NCI-H1436 (cell line): ENCODE measurements around the gene MAN2A1.

ENCODE experiments used
- DNase-seq: peaks from one replicate; lab custom pipeline; 2025; lab: John Stamatoyannopoulos, UW

Gene MAN2A1

GRCh38 chr5:109707531-109707930 lies 17.8 kb downstream of the MAN2A1 start:
- no peak for DNase-seq

- DNase-seq: no peak
Observed at GRCh38 chr5:109708813-109709212, 19.1 kb downstream of the MAN2A1 start.

- no peak for DNase-seq
Observed at GRCh38 chr5:109709225-109709624, 19.5 kb downstream of the MAN2A1 start.

- no peak for DNase-seq
Observed at GRCh38 chr5:109711673-109712072, 21.9 kb downstream of the MAN2A1 start.

GRCh38 chr5:109713453-109713852 lies 23.7 kb downstream of the MAN2A1 start:
- no peak for DNase-seq

- DNase-seq: no peak
Observed at GRCh38 chr5:109714592-109714991, 24.9 kb downstream of the MAN2A1 start.

GRCh38 chr5:109718216-109718615 lies 28.5 kb downstream of the MAN2A1 start:
- DNase-seq: no peak

GRCh38 chr5:109718632-109719031 lies 28.9 kb downstream of the MAN2A1 start:
- no peak for DNase-seq

GRCh38 chr5:109719978-109720377 lies 30.3 kb downstream of the MAN2A1 start:
- no peak for DNase-seq

- DNase-seq: peak; percentile 78
Observed at GRCh38 chr5:109721741-109722140, 32.0 kb downstream of the MAN2A1 start.

GRCh38 chr5:109723606-109724005 lies 33.9 kb downstream of the MAN2A1 start:
- DNase-seq: no peak

GRCh38 chr5:109725135-109725534 lies 35.4 kb downstream of the MAN2A1 start:
- no peak for DNase-seq

GRCh38 chr5:109739741-109740728 lies 50.3 kb downstream of the MAN2A1 start:
- DNase-seq: no peak

- no peak for DNase-seq
Observed at GRCh38 chr5:109740966-109741365, 51.2 kb downstream of the MAN2A1 start.

GRCh38 chr5:109741390-109741789 lies 51.7 kb downstream of the MAN2A1 start:
- DNase-seq: no peak

- no peak for DNase-seq
Observed at GRCh38 chr5:109743041-109743531, 53.4 kb downstream of the MAN2A1 start.

- DNase-seq: no peak
Observed at GRCh38 chr5:109743770-109744212, 54.1 kb downstream of the MAN2A1 start.

GRCh38 chr5:109744261-109744660 lies 54.5 kb downstream of the MAN2A1 start:
- DNase-seq: no peak

GRCh38 chr5:109748546-109748945 lies 58.8 kb downstream of the MAN2A1 start:
- no peak for DNase-seq

- DNase-seq: no peak
Observed at GRCh38 chr5:109750463-109750862, 60.7 kb downstream of the MAN2A1 start.

- no peak for DNase-seq
Observed at GRCh38 chr5:109753279-109753678, 63.6 kb downstream of the MAN2A1 start.

- DNase-seq: no peak
Observed at GRCh38 chr5:109754319-109754718, 64.6 kb downstream of the MAN2A1 start.

GRCh38 chr5:109755761-109756160 lies 66.0 kb downstream of the MAN2A1 start:
- DNase-seq: no peak
